ENCODE results near the gene MAGI2.

MAGI2 gene

GRCh38 chr7:78489476-78490240 lies 963.8 kb downstream of the MAGI2 start:
- DNase-seq (ENCODE audit: low read depth), result no peak

DNA sequence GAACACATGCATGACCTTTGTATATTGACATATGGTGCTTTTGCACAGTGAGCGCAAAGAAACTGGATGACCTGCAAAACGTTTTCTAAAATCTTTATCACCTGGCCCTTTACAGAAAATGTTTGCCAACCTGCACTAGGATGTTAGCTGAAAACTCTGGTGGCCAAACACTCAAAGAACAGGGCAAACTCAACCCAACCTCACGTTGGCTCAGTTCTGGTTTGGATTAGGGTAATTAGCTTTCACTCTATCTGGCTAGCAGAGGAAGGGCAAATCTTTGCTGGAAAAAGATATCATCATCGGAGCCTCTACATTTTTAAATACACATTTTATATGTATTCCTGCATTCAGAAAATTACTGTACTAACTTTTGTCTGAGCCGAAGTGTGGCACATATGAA lies 966.0 kb downstream of the MAGI2 start:
- DNase-seq (ENCODE audit: low read depth), result no peak

- DNase-seq (ENCODE audit: low read depth), result no peak
Measured at GRCh38 chr7:78479348-78479747, 974.1 kb downstream of the MAGI2 start.

- DNase-seq (ENCODE audit: low read depth), result no peak
Measured at GRCh38 chr7:78476851-78477405, 976.5 kb downstream of the MAGI2 start.

DNA sequence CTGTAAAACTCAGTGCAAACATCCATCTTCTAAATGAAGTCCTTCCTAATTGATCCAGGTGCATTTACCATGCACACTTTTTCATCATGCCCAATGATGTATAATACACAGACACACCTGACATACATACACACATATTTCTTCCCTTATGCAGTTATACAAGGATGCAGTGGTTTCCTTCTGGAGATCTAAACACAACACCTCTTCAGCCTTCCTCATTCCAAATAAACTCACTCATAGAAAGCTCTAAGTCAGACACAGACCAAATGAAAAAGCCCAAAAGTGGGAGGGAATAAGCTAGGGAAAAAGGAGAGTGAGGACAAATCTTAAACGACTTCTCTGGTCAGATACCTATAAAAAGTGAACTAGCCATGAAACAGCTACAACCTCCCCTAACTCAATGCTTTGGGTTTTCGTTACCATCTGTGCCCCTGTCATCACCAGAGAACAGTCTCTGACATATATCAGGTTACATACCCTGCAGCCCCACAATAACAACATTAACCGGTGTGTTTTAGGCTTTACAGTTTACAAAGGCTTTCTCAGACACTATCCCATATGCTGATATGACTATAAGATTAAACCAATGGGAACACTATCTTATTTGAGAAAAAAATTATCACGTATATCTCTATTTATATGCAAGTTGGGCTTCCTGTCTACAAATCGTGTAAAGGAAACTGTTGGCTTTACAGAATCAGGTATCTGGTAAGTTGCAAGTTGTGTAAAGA lies 979.7 kb downstream of the MAGI2 start:
- DNase-seq (ENCODE audit: low read depth), result no peak

DNA sequence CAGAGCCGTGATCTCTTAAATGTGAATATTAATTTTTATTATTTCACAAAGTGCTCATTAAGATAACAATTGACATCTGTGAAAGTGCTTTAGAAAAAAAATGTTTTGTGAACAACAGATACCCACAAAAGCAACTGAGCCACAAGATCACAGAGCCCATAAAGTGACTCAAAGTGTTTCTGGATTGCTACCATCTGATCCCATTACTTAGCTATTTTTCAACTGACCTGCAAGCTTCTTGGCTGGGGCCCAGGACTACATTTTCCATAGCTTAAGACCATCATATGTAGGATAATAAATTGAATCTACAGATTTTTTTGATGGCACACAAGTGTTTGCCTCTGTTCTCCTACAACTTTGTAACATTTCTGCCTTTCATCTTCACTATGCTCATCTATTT lies 980.4 kb downstream of the MAGI2 start:
- DNase-seq (ENCODE audit: low read depth), result no peak

DNA sequence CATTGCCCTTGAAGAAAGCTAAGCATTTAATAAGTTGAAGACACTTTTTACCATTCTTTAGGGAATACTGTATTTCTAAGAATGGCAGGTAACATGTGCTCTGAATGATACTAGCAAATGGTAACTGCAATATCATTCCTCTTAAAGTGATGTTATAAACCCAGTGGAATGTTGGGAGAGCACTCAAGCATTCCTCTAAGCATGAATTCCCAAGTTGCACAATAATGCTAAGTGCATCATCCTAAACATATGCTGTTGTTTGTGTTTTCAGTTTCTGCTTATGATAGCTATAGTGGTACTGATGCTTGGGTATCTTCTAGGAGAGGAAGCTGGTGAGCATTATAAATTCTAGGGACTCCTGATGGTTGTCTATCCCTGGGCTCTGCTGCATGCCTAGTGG lies 980.9 kb downstream of the MAGI2 start:
- DNase-seq (ENCODE audit: low read depth), result peak; percentile 54

GRCh38 chr7:78465894-78466293 lies 987.6 kb downstream of the MAGI2 start:
- no peak for DNase-seq (ENCODE audit: low read depth)

DNA sequence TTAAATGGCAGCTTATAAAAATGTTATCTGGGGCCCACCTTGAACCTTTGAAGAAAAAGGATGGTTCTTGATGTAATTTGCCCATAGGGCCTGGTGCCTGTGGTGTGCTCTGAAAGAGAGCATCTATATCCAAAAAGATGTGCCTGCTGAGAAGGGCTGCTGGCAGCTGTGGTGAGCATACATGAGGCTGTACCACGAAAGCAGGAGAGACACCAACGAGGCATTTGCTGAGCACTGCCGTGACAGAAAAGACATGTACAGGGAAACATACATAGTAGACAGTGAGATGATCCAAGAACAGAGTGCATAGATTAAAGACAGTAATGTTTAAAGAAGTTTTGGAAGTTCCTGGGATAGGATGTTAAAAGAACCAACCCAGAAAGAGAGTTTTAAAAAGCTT lies 990.4 kb downstream of the MAGI2 start:
- DNase-seq (ENCODE audit: low read depth), result no peak

GRCh38 chr7:78450706-78451105 lies 1002.8 kb downstream of the MAGI2 start:
- no peak for DNase-seq (ENCODE audit: low read depth)

DNA sequence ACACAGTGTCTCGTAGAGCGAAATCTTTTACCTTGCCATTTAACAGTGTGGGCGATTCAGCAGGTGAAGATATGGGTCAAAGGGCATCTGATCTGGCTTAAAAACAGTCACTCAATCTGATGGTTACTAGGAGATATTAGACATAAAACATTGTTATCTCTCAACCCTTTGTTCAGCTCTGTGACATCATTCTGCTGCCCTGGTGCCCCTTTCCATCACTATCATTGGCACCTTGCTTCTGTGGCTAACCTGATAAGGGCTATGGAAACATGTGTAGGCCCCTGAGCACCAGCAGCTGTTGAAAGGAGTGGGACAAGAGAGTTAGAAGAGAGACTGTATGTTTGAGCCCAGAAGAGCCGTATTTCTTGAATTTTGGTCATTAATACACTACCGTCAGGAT lies 1004.6 kb downstream of the MAGI2 start:
- DNase-seq (ENCODE audit: low read depth), result no peak

- no peak for DNase-seq (ENCODE audit: low read depth)
Measured at GRCh38 chr7:78444267-78444666, 1009.2 kb downstream of the MAGI2 start.

- no peak for DNase-seq (ENCODE audit: low read depth)
Measured at GRCh38 chr7:78443811-78444210, 1009.7 kb downstream of the MAGI2 start.

- no peak for DNase-seq (ENCODE audit: low read depth)
Measured at GRCh38 chr7:78441737-78442136, 1011.7 kb downstream of the MAGI2 start.

GRCh38 chr7:78438433-78438832 lies 1015.0 kb downstream of the MAGI2 start:
- no peak for DNase-seq (ENCODE audit: low read depth)

- DNase-seq (ENCODE audit: low read depth), result peak; percentile 23
Measured at GRCh38 chr7:78437118-78437517, 1016.3 kb downstream of the MAGI2 start.

- DNase-seq (ENCODE audit: low read depth), result peak; percentile 3
Measured at GRCh38 chr7:78435355-78435754, 1018.1 kb downstream of the MAGI2 start.

- no peak for DNase-seq (ENCODE audit: low read depth)
Measured at GRCh38 chr7:78434281-78434680, 1019.2 kb downstream of the MAGI2 start.

DNA sequence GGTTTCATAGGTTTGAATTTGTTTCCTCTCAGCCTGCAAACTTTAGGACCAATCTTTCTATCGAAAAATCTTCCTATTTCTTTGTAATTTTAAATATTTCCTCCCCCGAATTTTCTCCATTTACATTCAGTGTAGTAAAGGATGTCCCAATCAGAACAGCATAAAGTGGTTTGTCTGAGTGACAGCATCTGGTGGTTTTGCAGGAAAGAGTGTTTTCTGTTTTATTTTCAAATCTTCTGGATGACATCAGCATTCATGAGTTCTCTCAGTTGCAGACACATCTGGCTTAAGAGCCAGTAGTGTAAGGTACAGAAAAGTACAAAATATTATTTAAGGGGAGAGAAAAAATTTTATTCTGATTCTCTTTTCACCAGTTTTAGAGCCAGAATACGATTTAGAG lies 1020.0 kb downstream of the MAGI2 start:
- no peak for DNase-seq (ENCODE audit: low read depth)

GRCh38 chr7:78429878-78430277 lies 1023.6 kb downstream of the MAGI2 start:
- DNase-seq (ENCODE audit: low read depth), result no peak

GRCh38 chr7:78427209-78427608 lies 1026.3 kb downstream of the MAGI2 start:
- DNase-seq (ENCODE audit: low read depth), result no peak

GRCh38 chr7:78420001-78420400 lies 1033.5 kb downstream of the MAGI2 start:
- DNase-seq (ENCODE audit: low read depth), result no peak

DNA sequence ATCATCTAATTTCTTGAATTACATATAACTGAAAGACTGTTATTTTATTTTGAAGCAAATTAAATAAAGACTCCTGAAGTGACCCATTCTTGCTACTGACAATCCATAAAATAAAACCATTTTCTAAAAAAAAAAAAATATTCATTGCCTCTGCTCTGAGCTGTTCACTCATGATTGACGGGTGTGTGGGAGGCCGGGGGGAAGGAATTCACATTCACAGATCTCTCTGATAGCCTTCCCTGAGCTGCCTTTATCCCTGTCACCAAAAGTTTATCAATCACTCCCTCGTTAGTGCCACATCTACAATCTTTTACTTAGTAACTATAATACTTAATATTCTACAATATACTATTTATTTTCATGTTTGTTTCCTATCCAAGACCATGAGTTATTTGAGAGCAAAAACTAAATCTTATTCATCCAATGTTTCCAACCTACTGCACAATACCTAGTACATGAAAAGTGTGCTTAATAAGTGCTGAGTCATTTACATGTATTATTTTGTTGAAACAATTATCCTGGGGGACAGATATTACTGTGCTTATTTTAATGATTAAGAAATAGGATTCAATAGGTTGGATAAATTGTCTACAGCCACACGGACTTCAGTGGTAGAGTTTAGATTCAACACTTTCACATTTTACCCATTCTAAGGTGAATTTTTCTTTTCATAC lies 1036.2 kb downstream of the MAGI2 start:
- DNase-seq (ENCODE audit: low read depth), result no peak
